ENCODE data around the gene BTN1A1. TPM values are rescaled to one million over a fixed set of nuclear protein-coding genes. Genes with fewer than 3 reads are reported as not detected.

The BTN1A1 gene
- polyA plus RNA-seq, 3 donors = not detected

- H3K4me3 ChIP-seq (replicated peaks in 1 of 3; ENCODE audit: low read depth in 2 of 3, low read length in 3 of 3) = peak overlapping the region in 1 of 3 experiments; percentile 53
- no peaks in the 10 kb centered on the region for H3K27me3 ChIP-seq (ENCODE audit: control insufficient read depth in 2 of 2, insufficient read depth in 2 of 2, low read length in 2 of 2)
- intact Hi-C loops (cut with micrococcal nuclease) = loop anchor here in 1 of 2 donors (5.0 kb wide), 1 partner anchor 60 kb away; the partner anchor contains the start of gene HMGN4
- peak overlapping the region; percentile 82 to 90 for H3K27ac ChIP-seq (ENCODE audit: low read depth in 1 of 2, low read length in 2 of 2)
- H3K4me3 Mint-ChIP-seq = peak overlapping the region; percentile 69 to 71
- peak overlapping the region; percentile 4 for H2AFZ ChIP-seq (ENCODE audit: insufficient read depth, low read depth, low read length, poor library complexity, severe bottlenecking)
- H3K79me2 ChIP-seq (ENCODE audit: insufficient read depth, low read length) = peaks cover 10% of the 10 kb centered on the region
- peaks cover 85% of the 10 kb centered on the region for H3K4me1 Mint-ChIP-seq
- TF ChIP-seq CTCF (IDR thresholded peaks at IDR 0.05) = no peak
- H3K9ac ChIP-seq (ENCODE audit: insufficient read depth, low read length, poor library complexity, severe bottlenecking) = peak overlapping the region; percentile 36
- H3K27ac Mint-ChIP-seq = peak overlapping the region; percentile 91 to 98 (median 95)
- H4K20me1 ChIP-seq (ENCODE audit: insufficient read depth, low read length) = no peaks in the 10 kb centered on the region
- DNase-seq = no peak
- H3K4me1 ChIP-seq (ENCODE audit: control insufficient read depth in 1 of 2, insufficient read depth in 2 of 2, low read length in 2 of 2) = peaks cover 76 to 85% of the 10 kb centered on the region in 2 donors
- H3K36me3 ChIP-seq (replicated peaks in 1 of 2; ENCODE audit: control insufficient read depth in 1 of 2, insufficient read depth in 2 of 2, low read length in 2 of 2) = no peaks in the 10 kb centered on the region
- H3K9me3 ChIP-seq (replicated peaks in 1 of 2; ENCODE audit: control insufficient read depth in 1 of 2, insufficient read depth in 1 of 2, low read length in 2 of 2) = no peaks in the 10 kb centered on the region
- no peaks in the 10 kb centered on the region for H3K27me3 Mint-ChIP-seq (ENCODE audit: low read depth in 3 of 3)
- H3K4me2 ChIP-seq (replicated peaks; ENCODE audit: extremely low read depth, low read length, poor library complexity, severe bottlenecking) = peak overlapping the region; percentile 64
- peaks cover 0 to 2% of the 10 kb centered on the region in 2 donors for H3K36me3 Mint-ChIP-seq
- whole genome bisulfite sequencing (ENCODE audit: insufficient coverage) = no CpG with 5 or more reads among the region's 1 CpG
- peaks cover 0 to 3% (median 2%) of the 10 kb centered on the region in 7 donors for H3K9me3 Mint-ChIP-seq
Observed at GRCh38 chr6:26477426-26477825, 22.7 kb upstream of the BTN1A1 start.

GRCh38 chr6:26478100-26478984 is 21.8 kb upstream of the BTN1A1 start:
- intact Hi-C loops (cut with micrococcal nuclease) = loop anchor here in 1 of 2 donors (5.0 kb wide), 1 partner anchor 59 kb away; the partner anchor contains the start of gene HMGN4
- H3K27me3 ChIP-seq (ENCODE audit: control insufficient read depth in 2 of 2, insufficient read depth in 2 of 2, low read length in 2 of 2) = no peaks in the 10 kb centered on the region

More at GRCh38 chr6:26478100-26478984, 21.8 kb upstream of the BTN1A1 start:
- Mint-ChIP-seq H3K4me1 (peaks cover 76% of the 10 kb centered on the region), H3K36me3 (peaks cover 0 to 2% of the 10 kb centered on the region in 2 donors), H3K27me3 (ENCODE audit: low read depth in 3 of 3) (no peaks in the 10 kb centered on the region), H3K27ac (peak overlapping the region; percentile 91 to 98 (median 95)), H3K4me3 (peak overlapping the region in 1 of 2 donors; percentile 80), H3K9me3 (peaks cover 0 to 3% (median 0%) of the 10 kb centered on the region in 7 donors)
- peaks cover 10% of the 10 kb centered on the region for H3K79me2 ChIP-seq (ENCODE audit: insufficient read depth, low read length)
- DNase-seq = no peak
- TF ChIP-seq CTCF (IDR thresholded peaks at IDR 0.05) = no peak
- no peak overlapping the region for H3K9ac ChIP-seq (ENCODE audit: insufficient read depth, low read length, poor library complexity, severe bottlenecking)
- H3K4me2 ChIP-seq (replicated peaks; ENCODE audit: extremely low read depth, low read length, poor library complexity, severe bottlenecking) = peak overlapping the region; percentile 64
- no peaks in the 10 kb centered on the region for H4K20me1 ChIP-seq (ENCODE audit: insufficient read depth, low read length)
- peak overlapping the region; percentile 82 to 90 for H3K27ac ChIP-seq (ENCODE audit: low read depth in 1 of 2, low read length in 2 of 2)
- H3K4me1 ChIP-seq (ENCODE audit: control insufficient read depth in 1 of 2, insufficient read depth in 2 of 2, low read length in 2 of 2) = peaks cover 67 to 76% of the 10 kb centered on the region in 2 donors
- no peaks in the 10 kb centered on the region for H3K9me3 ChIP-seq (replicated peaks in 1 of 2; ENCODE audit: control insufficient read depth in 1 of 2, insufficient read depth in 1 of 2, low read length in 2 of 2)
- WGBS (ENCODE audit: insufficient coverage) = 100% methylated on average over 1 of the region's 2 CpGs
- peak overlapping the region in 1 of 3 experiments; percentile 53 for H3K4me3 ChIP-seq (replicated peaks in 1 of 3; ENCODE audit: low read depth in 2 of 3, low read length in 3 of 3)
- H3K36me3 ChIP-seq (replicated peaks in 1 of 2; ENCODE audit: control insufficient read depth in 1 of 2, insufficient read depth in 2 of 2, low read length in 2 of 2) = no peaks in the 10 kb centered on the region
- H2AFZ ChIP-seq (ENCODE audit: insufficient read depth, low read depth, low read length, poor library complexity, severe bottlenecking) = peak overlapping the region; percentile 65

Measured in CD14-positive monocyte (primary cell).